Measurements from ENCODE around the gene ZNF17. TPM values are rescaled to one million over a fixed set of nuclear protein-coding genes. Genes with fewer than 3 reads are reported as not detected.

Gene ZNF17
- total RNA-seq, 1 experiment from 2014 or later, result 7.2 TPM

DNA sequence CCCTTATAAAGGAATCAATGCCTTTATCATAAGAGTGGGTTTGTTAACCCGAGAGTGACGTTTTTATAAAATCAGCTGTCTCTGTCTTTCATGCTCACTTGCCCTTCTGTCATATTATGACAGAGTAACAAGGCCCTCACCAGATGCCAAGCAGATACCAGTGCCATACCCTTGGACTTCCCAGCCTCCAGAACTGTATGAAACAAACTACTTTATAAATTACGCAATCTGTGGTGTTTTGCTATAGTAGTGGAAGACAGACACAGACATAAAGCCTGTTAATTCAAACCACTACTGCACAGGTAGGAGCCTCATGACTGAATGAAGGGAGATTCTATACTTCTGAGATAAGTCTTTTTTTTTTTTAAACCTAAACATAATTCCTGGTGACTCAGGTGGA is 41.3 kb downstream of the ZNF17 start:
- 0 out of 2 replicates have a peak, but pooled peaks cover 8% of the 10 kb centered on the region for H3K9me3 ChIP-seq
- Mint-ChIP-seq H3K36me3 (ENCODE audit: insufficient read depth, unreplicated experiment) (no peaks in the 10 kb centered on the region), H3K27me3 (ENCODE audit: insufficient read depth, unreplicated experiment) (no peaks in the 10 kb centered on the region), H3K4me3 (ENCODE audit: unreplicated experiment) (no peak overlapping the region), H3K27ac (ENCODE audit: unreplicated experiment) (no peak overlapping the region), H3K9me3 (ENCODE audit: unreplicated experiment) (peaks cover 22% of the 10 kb centered on the region), H3K4me1 (ENCODE audit: low read depth, unreplicated experiment) (no peaks in the 10 kb centered on the region)
- no peaks in the 10 kb centered on the region for H3K4me1 ChIP-seq
- no TSS peak for BruUV-seq (replicated peaks)
- H3K36me3 ChIP-seq (ENCODE audit: control insufficient read depth, insufficient read depth, low read length), result no peaks in the 10 kb centered on the region
- intact Hi-C loops (cut with micrococcal nuclease; ENCODE audit: unreplicated experiment), result no loop called here
- TF ChIP-seq, protein P1, sequence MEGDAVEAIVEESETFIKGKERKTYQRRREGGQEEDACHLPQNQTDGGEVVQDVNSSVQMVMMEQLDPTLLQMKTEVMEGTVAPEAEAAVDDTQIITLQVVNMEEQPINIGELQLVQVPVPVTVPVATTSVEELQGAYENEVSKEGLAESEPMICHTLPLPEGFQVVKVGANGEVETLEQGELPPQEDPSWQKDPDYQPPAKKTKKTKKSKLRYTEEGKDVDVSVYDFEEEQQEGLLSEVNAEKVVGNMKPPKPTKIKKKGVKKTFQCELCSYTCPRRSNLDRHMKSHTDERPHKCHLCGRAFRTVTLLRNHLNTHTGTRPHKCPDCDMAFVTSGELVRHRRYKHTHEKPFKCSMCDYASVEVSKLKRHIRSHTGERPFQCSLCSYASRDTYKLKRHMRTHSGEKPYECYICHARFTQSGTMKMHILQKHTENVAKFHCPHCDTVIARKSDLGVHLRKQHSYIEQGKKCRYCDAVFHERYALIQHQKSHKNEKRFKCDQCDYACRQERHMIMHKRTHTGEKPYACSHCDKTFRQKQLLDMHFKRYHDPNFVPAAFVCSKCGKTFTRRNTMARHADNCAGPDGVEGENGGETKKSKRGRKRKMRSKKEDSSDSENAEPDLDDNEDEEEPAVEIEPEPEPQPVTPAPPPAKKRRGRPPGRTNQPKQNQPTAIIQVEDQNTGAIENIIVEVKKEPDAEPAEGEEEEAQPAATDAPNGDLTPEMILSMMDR (IDR thresholded peaks at IDR 0.05; ENCODE audit: insufficient read depth in 1 of 2, low read depth in 1 of 2, low read length in 1 of 2, severe bottlenecking in 1 of 2, unreplicated experiment in 1 of 2), result no peak
- no peak overlapping the region for H3K4me3 ChIP-seq (ENCODE audit: low read depth, low read length)
- no peaks in the 10 kb centered on the region for H3K27me3 ChIP-seq (replicated peaks; ENCODE audit: control insufficient read depth, insufficient read depth, low read length)
- DNase-seq, result no peak
- ChIA-PET CTCF (no interaction called here), POLR2A (no interaction called here)

DNA sequence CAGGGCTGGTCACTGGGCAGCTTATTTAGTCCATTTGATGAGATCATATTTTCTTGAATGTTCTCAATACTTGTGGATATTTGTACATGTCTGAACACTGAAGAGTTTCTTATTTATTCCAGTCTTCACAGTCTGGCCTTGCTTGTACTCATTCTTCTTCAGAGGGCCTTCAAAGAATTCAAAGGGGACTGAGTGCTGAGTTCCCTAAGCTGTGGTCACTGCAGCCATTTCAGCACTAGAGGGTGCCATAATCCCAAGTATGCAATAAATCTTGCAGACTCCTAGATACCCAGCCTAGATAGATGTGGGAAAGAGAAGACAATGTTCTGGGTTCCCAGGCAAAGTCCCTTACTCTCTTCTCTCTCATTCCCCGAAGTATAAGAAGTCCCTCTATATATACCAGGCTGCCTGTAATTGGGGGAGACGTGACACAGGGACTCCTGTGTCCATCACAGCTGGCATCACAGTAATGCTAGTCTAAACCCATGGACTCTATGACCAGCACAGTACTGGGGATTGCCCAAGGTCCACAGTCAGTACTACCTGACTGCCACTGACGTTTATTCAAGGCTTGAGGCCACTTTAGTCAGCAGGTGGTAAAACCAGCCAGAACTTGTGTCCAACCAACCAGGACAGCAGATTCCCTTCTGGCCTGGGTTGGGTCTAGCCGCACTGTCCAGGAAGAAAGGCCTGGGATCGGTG is 54.9 kb downstream of the ZNF17 start:
- intact Hi-C loops (cut with micrococcal nuclease; ENCODE audit: unreplicated experiment), result loop anchor here (1.0 kb wide), 1 partner anchor 437 kb away; no protein-coding TSS in a partner anchor
- POLR2A ChIA-PET, result no interaction called here
- H3K9me3 ChIP-seq, result peaks cover 9% of the 10 kb centered on the region

DNA sequence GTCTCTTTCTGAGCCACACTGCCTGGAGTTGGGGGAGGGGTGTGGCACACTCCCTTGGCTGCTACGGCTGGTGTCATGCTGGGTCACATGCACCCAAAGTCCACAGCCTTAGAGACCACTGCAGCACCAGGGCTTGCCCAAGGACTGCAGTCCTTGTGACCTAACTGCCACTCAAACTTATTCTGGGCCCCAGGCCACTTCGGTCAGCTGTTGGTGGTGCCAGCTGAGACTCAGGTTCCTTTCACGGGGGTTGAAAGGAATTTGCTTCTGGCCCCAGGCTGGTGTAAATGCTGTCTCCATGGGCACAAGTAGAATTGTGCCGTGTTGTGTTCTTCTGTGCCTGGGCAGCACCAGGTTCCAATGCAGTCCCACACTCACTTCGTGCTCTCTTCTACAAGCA is 55.5 kb downstream of the ZNF17 start:
- Mint-ChIP-seq H3K27ac (ENCODE audit: unreplicated experiment) (no peak overlapping the region), H3K9me3 (ENCODE audit: unreplicated experiment) (peaks cover 72% of the 10 kb centered on the region)
- POLR2A ChIA-PET, result no interaction called here

More for the DNA sequence above, 54.9 kb downstream of the ZNF17 start:
- no peaks in the 10 kb centered on the region for H3K4me1 ChIP-seq
- H3K36me3 Mint-ChIP-seq (ENCODE audit: insufficient read depth, unreplicated experiment), result no peaks in the 10 kb centered on the region
- peak; percentile 43 to 69 for DNase-seq
- no peaks in the 10 kb centered on the region for H3K27me3 Mint-ChIP-seq (ENCODE audit: insufficient read depth, unreplicated experiment)
- CTCF ChIA-PET, result no interaction called here
- H3K4me1 Mint-ChIP-seq (ENCODE audit: low read depth, unreplicated experiment), result no peaks in the 10 kb centered on the region
- H3K4me3 ChIP-seq (ENCODE audit: low read depth, low read length), result no peak overlapping the region
- no peak overlapping the region for H3K27ac Mint-ChIP-seq (ENCODE audit: unreplicated experiment)
- no peaks in the 10 kb centered on the region for H3K27me3 ChIP-seq (replicated peaks; ENCODE audit: control insufficient read depth, insufficient read depth, low read length)
- BruUV-seq (replicated peaks), result no TSS peak
- H3K9me3 Mint-ChIP-seq (ENCODE audit: unreplicated experiment), result peaks cover 70% of the 10 kb centered on the region
- TF ChIP-seq, protein P1 (IDR thresholded peaks at IDR 0.05; ENCODE audit: insufficient read depth in 1 of 2, low read depth in 1 of 2, low read length in 1 of 2, severe bottlenecking in 1 of 2, unreplicated experiment in 1 of 2), result peak; percentile 54 to 78
- no peak overlapping the region for H3K4me3 Mint-ChIP-seq (ENCODE audit: unreplicated experiment)
- H3K36me3 ChIP-seq (ENCODE audit: control insufficient read depth, insufficient read depth, low read length), result no peaks in the 10 kb centered on the region

More for the DNA sequence above, 55.5 kb downstream of the ZNF17 start:
- H3K9me3 ChIP-seq, result peaks cover 10% of the 10 kb centered on the region
- no peaks in the 10 kb centered on the region for H3K27me3 ChIP-seq (replicated peaks; ENCODE audit: control insufficient read depth, insufficient read depth, low read length)
- no peak overlapping the region for H3K4me3 ChIP-seq (ENCODE audit: low read depth, low read length)
- Mint-ChIP-seq H3K4me1 (ENCODE audit: low read depth, unreplicated experiment) (no peaks in the 10 kb centered on the region), H3K36me3 (ENCODE audit: insufficient read depth, unreplicated experiment) (no peaks in the 10 kb centered on the region), H3K27me3 (ENCODE audit: insufficient read depth, unreplicated experiment) (no peaks in the 10 kb centered on the region), H3K4me3 (ENCODE audit: unreplicated experiment) (no peak overlapping the region)
- intact Hi-C loops (cut with micrococcal nuclease; ENCODE audit: unreplicated experiment), result no loop called here
- DNase-seq, result no peak
- CTCF ChIA-PET, result no interaction called here
- H3K36me3 ChIP-seq (ENCODE audit: control insufficient read depth, insufficient read depth, low read length), result no peaks in the 10 kb centered on the region
- TF ChIP-seq, protein P1 (IDR thresholded peaks at IDR 0.05; ENCODE audit: insufficient read depth in 1 of 2, low read depth in 1 of 2, low read length in 1 of 2, severe bottlenecking in 1 of 2, unreplicated experiment in 1 of 2), result no peak
- BruUV-seq (replicated peaks), result no TSS peak
- H3K4me1 ChIP-seq, result no peaks in the 10 kb centered on the region

Other genes starting within 250 kb of the ZNF17 start
- not detected in 2 replicates for gene DUXA, start 243.7 kb upstream of the ZNF17 start, total RNA-seq (2022)
- gene ZNF264, start 219.7 kb upstream of the ZNF17 start, total RNA-seq (2022), result 24.9 and 26.2 TPM in 2 replicates
- 0.53 and 1.9 TPM in 2 replicates for gene AURKC, start 180.1 kb upstream of the ZNF17 start, total RNA-seq (2022)
- 13.6 and 13.8 TPM in 2 replicates for gene ZNF805, start 170.5 kb upstream of the ZNF17 start, total RNA-seq (2022)
- gene ZNF460, start 130.7 kb upstream of the ZNF17 start, total RNA-seq (2022), result 54.1 and 60.9 TPM in 2 replicates
- 3.3 and 3.5 TPM in 2 replicates for gene ZNF543, start 90.7 kb upstream of the ZNF17 start, total RNA-seq (2022)
- 0.07 and 0.09 TPM in 2 replicates for gene ZNF304, start 59.9 kb upstream of the ZNF17 start, total RNA-seq (2022)
- 7.0 and 8.6 TPM in 2 replicates for gene TRAPPC2B, start 47.6 kb upstream of the ZNF17 start, total RNA-seq (2022)
- 0.95 and 1.8 TPM in 2 replicates for gene ZNF547, start 47.6 kb upstream of the ZNF17 start, total RNA-seq (2022)
- 4.9 and 5.5 TPM in 2 replicates for gene ZNF548, start 21.3 kb upstream of the ZNF17 start, total RNA-seq (2022)
- gene ZNF749, start 24.2 kb downstream of the ZNF17 start, total RNA-seq (2022), result 14.6 and 15.9 TPM in 2 replicates
- gene VN1R1, start 46.0 kb downstream of the ZNF17 start, total RNA-seq (2022), result 0.11 TPM in 1 of 2 replicates, not detected in the other
- 1.2 and 1.7 TPM in 2 replicates for gene ZNF772, start 66.4 kb downstream of the ZNF17 start, total RNA-seq (2022)
- gene ZNF419, start 76.6 kb downstream of the ZNF17 start, total RNA-seq (2022), result 13.6 and 16.9 TPM in 2 replicates
- gene ZNF773, start 88.8 kb downstream of the ZNF17 start, total RNA-seq (2022), result 7.7 and 10.0 TPM in 2 replicates
- 5.2 and 5.5 TPM in 2 replicates for gene ZNF549, start 116.2 kb downstream of the ZNF17 start, total RNA-seq (2022)
- 11.2 and 11.5 TPM in 2 replicates for gene ZNF550, start 148.7 kb downstream of the ZNF17 start, total RNA-seq (2022)
- 5.5 and 6.1 TPM in 2 replicates for gene ZNF416, start 167.8 kb downstream of the ZNF17 start, total RNA-seq (2022)
- gene ZIK1, start 173.0 kb downstream of the ZNF17 start, total RNA-seq (2022), result not detected in 2 replicates
- 8.6 and 8.8 TPM in 2 replicates for gene ZNF530, start 188.7 kb downstream of the ZNF17 start, total RNA-seq (2022)
- gene ZNF134, start 203.1 kb downstream of the ZNF17 start, total RNA-seq (2022), result 6.6 and 6.8 TPM in 2 replicates
- gene ZNF211, start 222.0 kb downstream of the ZNF17 start, total RNA-seq (2022), result 10.5 and 13.3 TPM in 2 replicates

Data from Caco-2 (cell line).